GM13977 (cell line): ENCODE data around the gene SOX15.
A peak's percentile ranks its signal among the peaks of the same experiment; 100 is the strongest.

Experiments used
- DNase-seq: peaks from one replicate; pipeline ENCODE4 v3.0.0; 2012; ENCODE audit warnings: low spot score
- in situ Hi-C: fragments of 300-500 bp; cut with MboI; formaldehyde crosslinking; loops from one replicate; pipeline ENCODE4 v1.12.0; 2022; ENCODE audit warnings: low sequenced_read_pairs, low pct_unique_long_range_greater_than_20kb, mixed read lengths, inconsistent platforms; ENCODE audit not compliant: unreplicated experiment
- TF ChIP-seq, protein P1 (sequence below): IDR thresholded peaks from 2 replicates; pipeline ENCODE4 v1.5.1; 2012; ENCODE audit warnings: mild to moderate bottlenecking, control low read depth; ENCODE audit not compliant: insufficient read depth; ENCODE audit errors: extremely low read depth, missing control alignments

The SOX15 gene

GRCh38 chr17:7561028-7561575 is 28.8 kb downstream of the SOX15 start:
- in situ Hi-C loops = loop anchor here (25.0 kb wide), 1 partner anchor 199 kb away; the partner anchor contains the start of genes KCTD11 and TMEM95
- DNase-seq = peak; percentile 94
- TF ChIP-seq, protein P1, sequence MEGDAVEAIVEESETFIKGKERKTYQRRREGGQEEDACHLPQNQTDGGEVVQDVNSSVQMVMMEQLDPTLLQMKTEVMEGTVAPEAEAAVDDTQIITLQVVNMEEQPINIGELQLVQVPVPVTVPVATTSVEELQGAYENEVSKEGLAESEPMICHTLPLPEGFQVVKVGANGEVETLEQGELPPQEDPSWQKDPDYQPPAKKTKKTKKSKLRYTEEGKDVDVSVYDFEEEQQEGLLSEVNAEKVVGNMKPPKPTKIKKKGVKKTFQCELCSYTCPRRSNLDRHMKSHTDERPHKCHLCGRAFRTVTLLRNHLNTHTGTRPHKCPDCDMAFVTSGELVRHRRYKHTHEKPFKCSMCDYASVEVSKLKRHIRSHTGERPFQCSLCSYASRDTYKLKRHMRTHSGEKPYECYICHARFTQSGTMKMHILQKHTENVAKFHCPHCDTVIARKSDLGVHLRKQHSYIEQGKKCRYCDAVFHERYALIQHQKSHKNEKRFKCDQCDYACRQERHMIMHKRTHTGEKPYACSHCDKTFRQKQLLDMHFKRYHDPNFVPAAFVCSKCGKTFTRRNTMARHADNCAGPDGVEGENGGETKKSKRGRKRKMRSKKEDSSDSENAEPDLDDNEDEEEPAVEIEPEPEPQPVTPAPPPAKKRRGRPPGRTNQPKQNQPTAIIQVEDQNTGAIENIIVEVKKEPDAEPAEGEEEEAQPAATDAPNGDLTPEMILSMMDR = peak; percentile 94

- in situ Hi-C loops = loop anchor here (25.0 kb wide), 1 partner anchor 198 kb away; the partner anchor contains the start of genes KCTD11 and TMEM95
- TF ChIP-seq, protein P1 = peak; percentile 69
- peak; percentile 66 for DNase-seq
Measured at GRCh38 chr17:7560172-7561027, 29.5 kb downstream of the SOX15 start.

- in situ Hi-C loops = loop anchor here (5.0 to 25.0 kb wide), 2 partner anchors 42 to 197 kb away; partner anchors contain the start of genes KCTD11 and TMEM95
- DNase-seq = no peak
- TF ChIP-seq, protein P1 = no peak
Measured at GRCh38 chr17:7559320-7560171, 30.3 kb downstream of the SOX15 start.

DNA sequence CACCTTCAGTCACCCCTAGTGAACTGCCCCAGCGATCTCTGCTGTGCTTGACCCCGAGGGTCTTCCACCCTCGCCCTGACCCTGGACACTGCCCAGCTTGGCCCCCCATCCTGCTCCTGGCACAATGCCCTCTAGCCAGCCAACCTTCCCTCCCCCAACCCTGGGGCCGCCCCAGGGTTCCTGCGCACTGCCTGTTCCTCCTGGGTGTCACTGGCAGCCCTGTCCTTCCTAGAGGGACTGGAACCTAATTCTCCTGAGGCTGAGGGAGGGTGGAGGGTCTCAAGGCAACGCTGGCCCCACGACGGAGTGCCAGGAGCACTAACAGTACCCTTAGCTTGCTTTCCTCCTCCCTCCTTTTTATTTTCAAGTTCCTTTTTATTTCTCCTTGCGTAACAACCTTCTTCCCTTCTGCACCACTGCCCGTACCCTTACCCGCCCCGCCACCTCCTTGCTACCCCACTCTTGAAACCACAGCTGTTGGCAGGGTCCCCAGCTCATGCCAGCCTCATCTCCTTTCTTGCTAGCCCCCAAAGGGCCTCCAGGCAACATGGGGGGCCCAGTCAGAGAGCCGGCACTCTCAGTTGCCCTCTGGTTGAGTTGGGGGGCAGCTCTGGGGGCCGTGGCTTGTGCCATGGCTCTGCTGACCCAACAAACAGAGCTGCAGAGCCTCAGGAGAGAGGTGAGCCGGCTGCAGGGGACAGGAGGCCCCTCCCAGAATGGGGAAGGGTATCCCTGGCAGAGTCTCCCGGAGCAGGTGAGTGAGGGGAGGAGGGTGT is 31.2 kb downstream of the SOX15 start, which contains the start of gene TNFSF13:
Gene TNFSF13, plus strand, starts transcription at position 207 of the 776 bp plus-strand sequence. Its CDS starts 290 bp downstream, at position 497.
- in situ Hi-C loops = loop anchor here (5.0 to 25.0 kb wide), 2 partner anchors 41 to 196 kb away; partner anchors contain the start of genes KCTD11 and TMEM95

DNA sequence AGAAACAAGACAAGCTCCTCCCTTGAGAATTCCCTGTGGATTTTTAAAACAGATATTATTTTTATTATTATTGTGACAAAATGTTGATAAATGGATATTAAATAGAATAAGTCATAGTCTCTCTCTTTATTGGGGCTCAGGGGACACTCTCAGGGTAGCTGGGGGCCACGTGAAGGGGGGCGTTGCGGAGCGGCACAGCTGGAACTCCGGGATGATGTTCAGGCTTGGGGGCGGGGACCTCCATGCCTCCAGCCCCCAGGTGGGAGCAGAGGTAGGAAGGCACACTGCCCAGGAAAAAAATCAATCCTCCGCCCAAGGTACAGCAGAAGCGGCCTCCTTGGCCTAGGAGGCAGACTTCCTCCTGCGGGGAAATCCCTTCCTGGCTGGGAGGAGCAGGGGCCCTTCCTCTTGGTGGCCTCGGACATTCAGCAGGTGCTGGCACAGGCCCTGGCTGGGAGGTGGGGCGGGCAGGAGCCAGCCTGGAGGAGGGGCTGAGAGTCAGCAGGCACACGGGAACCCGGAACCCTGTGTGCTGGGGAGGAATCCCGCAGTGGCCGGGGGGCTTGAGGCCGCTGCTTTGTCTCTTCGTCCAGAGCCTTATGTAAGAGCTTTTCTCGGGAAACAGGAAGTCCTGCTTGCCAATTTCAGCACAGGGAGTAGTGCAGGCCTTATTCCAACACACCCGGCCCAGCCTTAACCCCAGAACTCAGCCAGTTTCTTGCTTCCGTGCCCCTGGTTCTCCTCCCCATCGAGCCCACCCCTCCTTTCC is 31.9 kb downstream of the SOX15 start:
- in situ Hi-C loops = loop anchor here (5.0 to 25.0 kb wide), 2 partner anchors 41 to 196 kb away; partner anchors contain the start of genes KCTD11 and TMEM95
- DNase-seq = peak; percentile 65
- TF ChIP-seq, protein P1 = no peak

More for the DNA sequence above, 31.2 kb downstream of the SOX15 start, which contains the start of gene TNFSF13:
- DNase-seq = no peak
- TF ChIP-seq, protein P1 = no peak
